ENCODE data around the gene NRN1. TPM values are rescaled to one million over a fixed set of nuclear protein-coding genes. Genes with fewer than 3 reads are reported as not detected.

The NRN1 gene, protein sequence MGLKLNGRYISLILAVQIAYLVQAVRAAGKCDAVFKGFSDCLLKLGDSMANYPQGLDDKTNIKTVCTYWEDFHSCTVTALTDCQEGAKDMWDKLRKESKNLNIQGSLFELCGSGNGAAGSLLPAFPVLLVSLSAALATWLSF
- total RNA-seq = not detected
- 0.20 TPM for total RNA-seq (2013)

- peak in 1 of 2 donors; percentile 17 for DNase-seq
- Histone ChIP-seq H3K9me3 (ENCODE audit: control insufficient read depth, insufficient read depth, low read length) (peaks cover 18% of the 10 kb centered on the region), H3K27ac (ENCODE audit: low read length) (no peak within 1 kb of the TSS), H3K27me3 (ENCODE audit: control insufficient read depth, insufficient read depth, low read length) (peaks cover 80% of the 10 kb centered on the region), H3K4me1 (ENCODE audit: control insufficient read depth, insufficient read depth, low read length) (peaks cover 67% of the 10 kb centered on the region), H3K4me3 (ENCODE audit: low read length) (no peak within 1 kb of the TSS), H3K36me3 (ENCODE audit: control insufficient read depth, insufficient read depth, low read length) (no peaks in the 10 kb centered on the region)
- H3K27me3 Mint-ChIP-seq (ENCODE audit: low read depth in 2 of 2) = peaks cover 65 to 70% of the 10 kb centered on the region in 2 donors
- peaks cover 61 to 74% of the 10 kb centered on the region in 2 donors for H3K4me1 Mint-ChIP-seq
- TF ChIP-seq CTCF (IDR thresholded peaks at IDR 0.05) = no peak
- WGBS (ENCODE audit: insufficient coverage) = 7% methylated on average over 48 of the region's 51 CpGs
- ATAC-seq = no peak
- peak within 1 kb of the TSS; percentile 91 for H3K4me3 Mint-ChIP-seq
- peaks cover 12% of the 10 kb centered on the region for H3K36me3 Mint-ChIP-seq
- H3K27ac Mint-ChIP-seq = peak within 1 kb of the TSS; percentile 65 to 90
- H3K9me3 Mint-ChIP-seq = no peaks in the 10 kb centered on the region
- intact Hi-C loops (cut with micrococcal nuclease) = loop anchor here (10.0 kb wide), 1 partner anchor 492 kb away; no protein-coding TSS in a partner anchor
Measured at GRCh38 chr6:6006428-6007365, at the start of gene NRN1. Gene NRN1, minus strand, starts transcription at chr6:6006925. Its CDS starts 176 bp downstream, at chr6:6006749.

DNA sequence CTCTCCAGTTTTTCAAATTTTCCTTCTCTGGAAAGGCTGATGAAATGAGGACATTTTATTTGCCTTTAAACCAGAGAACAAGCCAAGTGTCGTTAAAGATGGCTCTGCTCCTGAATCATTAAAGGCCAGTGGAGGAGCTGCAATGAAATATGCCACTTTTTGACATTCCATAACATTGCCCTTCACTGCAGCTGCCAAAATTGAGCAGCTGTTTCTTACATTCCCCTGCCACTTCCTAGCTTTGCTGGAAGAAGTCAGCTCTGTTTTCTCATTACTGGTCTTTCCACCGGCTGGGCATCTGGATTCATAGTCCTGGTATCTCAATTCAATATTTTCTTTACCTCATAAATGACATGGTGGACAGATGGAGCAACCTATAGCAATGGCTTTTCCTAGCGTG, 45.5 kb upstream of the NRN1 start:
- intact Hi-C loops (cut with micrococcal nuclease) = no loop called here
- H3K27ac ChIP-seq (ENCODE audit: low read length) = no peak overlapping the region
- Mint-ChIP-seq H3K4me3 (no peak overlapping the region), H3K27me3 (ENCODE audit: low read depth in 2 of 2) (peaks cover 35 to 76% of the 10 kb centered on the region in 2 donors), H3K4me1 (no peaks in the 10 kb centered on the region), H3K9me3 (no peaks in the 10 kb centered on the region), H3K36me3 (no peaks in the 10 kb centered on the region), H3K27ac (no peak overlapping the region)
- no peak for DNase-seq
- H3K9me3 ChIP-seq (ENCODE audit: control insufficient read depth, insufficient read depth, low read length) = no peaks in the 10 kb centered on the region
- H3K4me1 ChIP-seq (ENCODE audit: control insufficient read depth, insufficient read depth, low read length) = no peaks in the 10 kb centered on the region
- ATAC-seq = no peak
- peaks cover 6% of the 10 kb centered on the region for H3K27me3 ChIP-seq (ENCODE audit: control insufficient read depth, insufficient read depth, low read length)
- no peak overlapping the region for H3K4me3 ChIP-seq (ENCODE audit: low read length)
- H3K36me3 ChIP-seq (ENCODE audit: control insufficient read depth, insufficient read depth, low read length) = no peaks in the 10 kb centered on the region
- 83% methylated on average over 3 of the region's 3 CpGs for WGBS (ENCODE audit: insufficient coverage)
- no peak for TF ChIP-seq CTCF (IDR thresholded peaks at IDR 0.05)

GRCh38 chr6:6046716-6047115, 40.0 kb upstream of the NRN1 start:
- intact Hi-C loops (cut with micrococcal nuclease) = no loop called here
- 74% methylated on average over 2 of the region's 2 CpGs for WGBS (ENCODE audit: insufficient coverage)
- H3K36me3 Mint-ChIP-seq = no peaks in the 10 kb centered on the region
- ATAC-seq = no peak
- no peaks in the 10 kb centered on the region for H3K9me3 Mint-ChIP-seq
- H3K27me3 ChIP-seq (ENCODE audit: control insufficient read depth, insufficient read depth, low read length) = peaks cover 5% of the 10 kb centered on the region
- no peak for DNase-seq
- no peak overlapping the region for H3K4me3 ChIP-seq (ENCODE audit: low read length)
- no peaks in the 10 kb centered on the region for H3K9me3 ChIP-seq (ENCODE audit: control insufficient read depth, insufficient read depth, low read length)
- H3K27ac Mint-ChIP-seq = no peak overlapping the region
- H3K4me1 ChIP-seq (ENCODE audit: control insufficient read depth, insufficient read depth, low read length) = no peaks in the 10 kb centered on the region
- no peaks in the 10 kb centered on the region for H3K4me1 Mint-ChIP-seq
- no peak for TF ChIP-seq CTCF (IDR thresholded peaks at IDR 0.05)
- H3K4me3 Mint-ChIP-seq = no peak overlapping the region
- H3K36me3 ChIP-seq (ENCODE audit: control insufficient read depth, insufficient read depth, low read length) = no peaks in the 10 kb centered on the region
- peaks cover 30 to 71% of the 10 kb centered on the region in 2 donors for H3K27me3 Mint-ChIP-seq (ENCODE audit: low read depth in 2 of 2)
- no peak overlapping the region for H3K27ac ChIP-seq (ENCODE audit: low read length)

Data from natural killer cell (primary cell).